ENCODE measurements around the gene ZNF618. TPM values are rescaled to one million over a fixed set of nuclear protein-coding genes. Genes with fewer than 3 reads are reported as not detected.

Gene ZNF618
- total RNA-seq, 1 experiment from 2014 or later, result not detected

DNA sequence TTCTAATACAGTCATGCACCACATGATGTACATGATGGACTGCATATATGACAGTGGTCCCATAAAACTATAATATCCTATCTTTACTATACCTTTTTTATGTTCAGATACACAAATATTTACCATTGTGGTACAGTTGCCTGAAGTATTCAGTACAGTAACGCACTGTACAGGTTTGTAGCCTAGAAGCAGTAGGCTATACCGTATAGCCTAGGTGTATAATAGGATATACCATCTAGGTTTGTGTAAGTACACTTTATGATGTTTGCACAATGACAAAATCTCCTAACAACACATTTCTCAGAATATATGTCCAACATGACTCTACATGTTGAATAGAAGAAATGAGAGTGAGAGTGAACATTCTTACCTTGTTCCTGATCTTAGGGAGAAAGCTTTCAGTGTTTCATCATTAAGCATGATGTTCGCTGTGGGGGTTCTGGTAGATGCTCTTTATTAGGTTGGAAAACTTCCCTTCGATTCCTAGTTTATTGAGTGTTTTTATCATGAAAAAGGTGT is 170.2 kb downstream of the ZNF618 start:
- Histone ChIP-seq H2AFZ (ENCODE audit: low read length) (no peak overlapping the region), H3K4me2 (ENCODE audit: low read depth, low read length, poor library complexity, severe bottlenecking) (no peak overlapping the region), H3K4me1 (ENCODE audit: low read length) (no peaks in the 10 kb centered on the region), H3K4me3 (ENCODE audit: low read length) (no peak overlapping the region), H3K27me3 (ENCODE audit: low read length) (no peaks in the 10 kb centered on the region), H3K9me3 (ENCODE audit: low read length) (no peaks in the 10 kb centered on the region), H3K36me3 (ENCODE audit: insufficient read depth, low read length) (no peaks in the 10 kb centered on the region), H3K9ac (ENCODE audit: low read length) (no peak overlapping the region), H3K27ac (ENCODE audit: low read length) (no peak overlapping the region), H3K79me2 (ENCODE audit: low read length) (no peaks in the 10 kb centered on the region), H4K20me1 (ENCODE audit: insufficient read depth, low read depth, low read length) (no peaks in the 10 kb centered on the region), H3K9me2 (replicated peaks; ENCODE audit: insufficient read depth, low read length) (no peaks in the 10 kb centered on the region)
- no peak for DNase-seq

DNA sequence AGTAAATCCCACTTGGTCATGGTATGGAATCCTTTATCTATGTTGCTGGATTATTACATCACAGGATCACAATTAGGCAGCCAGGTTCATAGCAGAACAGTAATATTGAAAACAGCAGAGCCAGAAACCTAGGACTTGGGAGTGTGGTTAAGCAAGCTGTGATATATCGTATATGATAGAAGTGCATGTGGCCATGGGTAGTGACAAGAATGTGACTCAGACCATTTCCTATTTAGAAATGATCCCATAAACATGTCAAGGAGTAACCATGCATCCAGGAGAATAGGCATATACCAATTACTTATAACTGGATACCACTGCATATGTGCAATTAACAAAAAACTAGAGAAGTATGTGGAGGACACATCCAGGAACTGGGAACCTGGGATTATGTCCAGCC is 170.8 kb downstream of the ZNF618 start:
- Histone ChIP-seq H3K4me3 (ENCODE audit: low read length) (no peak overlapping the region), H3K36me3 (ENCODE audit: insufficient read depth, low read length) (no peaks in the 10 kb centered on the region)

DNA sequence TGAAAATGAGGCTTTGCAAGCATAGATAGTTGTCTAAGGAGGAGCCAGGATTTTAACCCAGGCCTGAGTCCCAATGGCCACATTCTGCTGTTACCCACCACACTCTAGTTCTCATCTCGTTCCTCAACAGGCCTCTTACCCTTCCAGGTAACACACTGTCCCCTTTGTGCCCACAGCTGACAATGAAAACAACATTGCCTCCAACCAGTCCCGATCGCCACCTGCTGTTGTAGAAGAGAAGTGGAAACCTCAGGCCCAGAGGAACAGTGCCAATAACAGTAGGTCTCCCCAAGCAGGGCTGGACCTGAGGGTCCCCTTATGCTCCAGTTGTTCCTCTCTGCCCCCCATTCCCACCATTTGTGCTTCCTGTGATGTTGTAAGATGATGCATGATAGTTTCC is 171.6 kb downstream of the ZNF618 start:
- Histone ChIP-seq H3K4me1 (ENCODE audit: low read length) (no peaks in the 10 kb centered on the region), H3K27ac (ENCODE audit: low read length) (no peak overlapping the region), H3K9me3 (ENCODE audit: low read length) (no peaks in the 10 kb centered on the region), H3K79me2 (ENCODE audit: low read length) (no peaks in the 10 kb centered on the region), H3K27me3 (ENCODE audit: low read length) (no peaks in the 10 kb centered on the region), H3K36me3 (ENCODE audit: insufficient read depth, low read length) (no peaks in the 10 kb centered on the region), H2AFZ (ENCODE audit: low read length) (no peak overlapping the region), H4K20me1 (ENCODE audit: insufficient read depth, low read depth, low read length) (no peaks in the 10 kb centered on the region), H3K9ac (ENCODE audit: low read length) (no peak overlapping the region), H3K4me2 (ENCODE audit: low read depth, low read length, poor library complexity, severe bottlenecking) (no peak overlapping the region), H3K4me3 (ENCODE audit: low read length) (no peak overlapping the region), H3K9me2 (replicated peaks; ENCODE audit: insufficient read depth, low read length) (no peaks in the 10 kb centered on the region)
- peak; percentile 67 for DNase-seq

More for the DNA sequence above, 170.8 kb downstream of the ZNF618 start:
- Histone ChIP-seq H3K4me2 (ENCODE audit: low read depth, low read length, poor library complexity, severe bottlenecking) (no peak overlapping the region), H3K27ac (ENCODE audit: low read length) (no peak overlapping the region), H3K9ac (ENCODE audit: low read length) (no peak overlapping the region), H3K27me3 (ENCODE audit: low read length) (no peaks in the 10 kb centered on the region), H3K4me1 (ENCODE audit: low read length) (no peaks in the 10 kb centered on the region), H3K79me2 (ENCODE audit: low read length) (no peaks in the 10 kb centered on the region), H2AFZ (ENCODE audit: low read length) (no peak overlapping the region), H4K20me1 (ENCODE audit: insufficient read depth, low read depth, low read length) (no peaks in the 10 kb centered on the region), H3K9me3 (ENCODE audit: low read length) (no peaks in the 10 kb centered on the region), H3K9me2 (replicated peaks; ENCODE audit: insufficient read depth, low read length) (no peaks in the 10 kb centered on the region)
- no peak for DNase-seq

DNA sequence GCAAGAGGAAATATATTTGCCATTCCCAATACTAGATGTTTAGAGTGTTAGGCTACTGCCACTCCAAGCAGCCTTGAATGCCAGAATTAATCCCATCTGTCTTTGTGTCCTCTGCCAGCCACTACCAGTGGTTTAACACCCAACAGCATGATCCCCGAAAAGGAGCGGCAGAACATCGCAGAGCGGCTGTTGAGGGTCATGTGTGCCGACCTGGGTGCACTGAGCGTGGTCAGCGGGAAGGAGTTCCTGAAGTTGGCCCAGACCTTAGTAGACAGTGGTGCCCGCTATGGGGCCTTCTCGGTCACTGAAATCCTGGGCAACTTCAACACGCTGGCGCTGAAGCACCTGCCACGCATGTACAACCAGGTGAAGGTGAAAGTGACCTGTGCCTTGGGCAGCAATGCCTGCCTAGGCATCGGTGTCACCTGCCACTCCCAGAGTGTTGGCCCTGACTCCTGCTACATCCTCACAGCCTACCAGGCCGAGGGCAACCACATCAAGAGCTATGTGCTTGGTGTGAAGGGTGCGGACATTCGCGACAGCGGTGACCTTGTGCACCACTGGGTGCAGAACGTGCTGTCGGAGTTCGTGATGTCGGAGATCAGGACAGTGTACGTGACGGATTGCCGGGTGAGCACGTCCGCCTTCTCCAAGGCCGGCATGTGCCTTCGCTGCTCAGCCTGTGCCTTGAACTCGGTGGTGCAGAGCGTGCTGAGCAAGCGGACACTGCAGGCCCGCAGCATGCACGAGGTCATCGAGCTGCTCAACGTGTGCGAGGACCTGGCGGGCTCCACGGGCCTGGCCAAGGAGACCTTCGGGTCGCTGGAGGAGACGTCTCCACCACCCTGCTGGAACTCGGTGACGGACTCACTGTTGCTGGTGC is 172.7 kb downstream of the ZNF618 start:
- H3K27me3 ChIP-seq (ENCODE audit: low read length), result no peaks in the 10 kb centered on the region
- DNase-seq, result no peak
- no peaks in the 10 kb centered on the region for H3K79me2 ChIP-seq (ENCODE audit: low read length)
- no peak overlapping the region for H2AFZ ChIP-seq (ENCODE audit: low read length)
- no peaks in the 10 kb centered on the region for H3K36me3 ChIP-seq (ENCODE audit: insufficient read depth, low read length)
- H3K27ac ChIP-seq (ENCODE audit: low read length), result no peak overlapping the region
- no peaks in the 10 kb centered on the region for H3K4me1 ChIP-seq (ENCODE audit: low read length)
- H3K9ac ChIP-seq (ENCODE audit: low read length), result no peak overlapping the region
- H3K9me3 ChIP-seq (ENCODE audit: low read length), result no peaks in the 10 kb centered on the region
- no peak overlapping the region for H3K4me3 ChIP-seq (ENCODE audit: low read length)
- H3K9me2 ChIP-seq (replicated peaks; ENCODE audit: insufficient read depth, low read length), result no peaks in the 10 kb centered on the region
- no peak overlapping the region for H3K4me2 ChIP-seq (ENCODE audit: low read depth, low read length, poor library complexity, severe bottlenecking)
- no peaks in the 10 kb centered on the region for H4K20me1 ChIP-seq (ENCODE audit: insufficient read depth, low read depth, low read length)

DNA sequence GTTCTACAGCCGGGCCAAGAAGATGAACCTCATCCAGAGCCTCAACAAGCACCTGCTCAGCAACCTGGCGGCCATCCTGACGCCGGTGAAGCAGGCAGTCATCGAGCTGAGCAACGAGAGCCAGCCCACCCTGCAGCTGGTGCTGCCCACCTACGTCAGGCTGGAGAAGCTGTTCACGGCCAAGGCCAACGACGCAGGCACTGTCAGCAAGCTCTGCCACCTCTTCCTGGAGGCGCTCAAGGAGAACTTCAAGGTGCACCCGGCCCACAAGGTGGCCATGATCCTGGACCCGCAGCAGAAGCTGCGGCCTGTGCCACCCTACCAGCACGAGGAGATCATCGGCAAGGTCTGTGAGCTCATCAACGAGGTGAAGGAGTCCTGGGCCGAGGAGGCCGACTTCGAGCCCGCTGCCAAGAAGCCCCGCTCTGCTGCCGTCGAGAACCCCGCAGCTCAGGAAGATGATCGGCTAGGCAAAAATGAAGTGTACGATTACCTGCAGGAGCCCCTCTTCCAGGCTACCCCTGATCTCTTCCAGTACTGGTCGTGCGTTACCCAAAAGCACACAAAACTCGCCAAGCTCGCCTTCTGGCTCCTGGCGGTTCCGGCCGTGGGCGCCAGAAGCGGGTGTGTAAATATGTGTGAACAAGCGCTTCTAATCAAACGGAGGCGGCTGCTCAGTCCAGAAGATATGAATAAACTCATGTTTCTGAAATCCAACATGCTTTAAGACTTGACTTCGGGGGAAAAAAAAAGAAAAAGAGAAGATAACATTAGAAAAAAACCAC is 173.5 kb downstream of the ZNF618 start:
- no peak overlapping the region for H3K9ac ChIP-seq (ENCODE audit: low read length)
- no peak overlapping the region for H2AFZ ChIP-seq (ENCODE audit: low read length)
- H4K20me1 ChIP-seq (ENCODE audit: insufficient read depth, low read depth, low read length), result no peaks in the 10 kb centered on the region
- H3K79me2 ChIP-seq (ENCODE audit: low read length), result no peaks in the 10 kb centered on the region
- no peak for DNase-seq
- no peaks in the 10 kb centered on the region for H3K36me3 ChIP-seq (ENCODE audit: insufficient read depth, low read length)
- no peaks in the 10 kb centered on the region for H3K4me1 ChIP-seq (ENCODE audit: low read length)
- no peaks in the 10 kb centered on the region for H3K27me3 ChIP-seq (ENCODE audit: low read length)
- no peak overlapping the region for H3K4me2 ChIP-seq (ENCODE audit: low read depth, low read length, poor library complexity, severe bottlenecking)
- no peak overlapping the region for H3K27ac ChIP-seq (ENCODE audit: low read length)
- H3K9me2 ChIP-seq (replicated peaks; ENCODE audit: insufficient read depth, low read length), result no peaks in the 10 kb centered on the region
- H3K9me3 ChIP-seq (ENCODE audit: low read length), result no peaks in the 10 kb centered on the region
- H3K4me3 ChIP-seq (ENCODE audit: low read length), result no peak overlapping the region

DNA sequence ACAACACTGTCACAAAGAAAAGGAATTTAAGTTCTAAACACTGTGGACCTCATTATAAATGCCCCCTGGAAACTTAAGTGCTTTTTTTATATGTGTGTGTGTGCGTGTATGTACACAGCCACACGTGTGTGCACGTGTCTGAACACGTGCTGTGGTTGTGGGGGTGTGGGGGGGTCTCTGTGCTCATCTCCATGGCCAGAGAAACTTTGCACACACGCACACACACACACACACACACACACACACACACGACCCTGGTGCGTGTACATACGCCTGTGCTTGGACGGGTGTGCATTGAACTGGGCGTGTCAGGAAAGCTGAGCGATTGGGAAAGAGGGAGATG is 174.1 kb downstream of the ZNF618 start:
- Histone ChIP-seq H3K36me3 (ENCODE audit: insufficient read depth, low read length) (no peaks in the 10 kb centered on the region), H3K79me2 (ENCODE audit: low read length) (no peaks in the 10 kb centered on the region), H3K9me3 (ENCODE audit: low read length) (no peaks in the 10 kb centered on the region), H2AFZ (ENCODE audit: low read length) (no peak overlapping the region), H3K9ac (ENCODE audit: low read length) (no peak overlapping the region), H3K4me3 (ENCODE audit: low read length) (no peak overlapping the region), H3K4me2 (ENCODE audit: low read depth, low read length, poor library complexity, severe bottlenecking) (no peak overlapping the region), H3K27me3 (ENCODE audit: low read length) (no peaks in the 10 kb centered on the region), H3K9me2 (replicated peaks; ENCODE audit: insufficient read depth, low read length) (no peaks in the 10 kb centered on the region), H3K27ac (ENCODE audit: low read length) (no peak overlapping the region), H3K4me1 (ENCODE audit: low read length) (no peaks in the 10 kb centered on the region), H4K20me1 (ENCODE audit: insufficient read depth, low read depth, low read length) (no peaks in the 10 kb centered on the region)
- DNase-seq, result no peak

DNA sequence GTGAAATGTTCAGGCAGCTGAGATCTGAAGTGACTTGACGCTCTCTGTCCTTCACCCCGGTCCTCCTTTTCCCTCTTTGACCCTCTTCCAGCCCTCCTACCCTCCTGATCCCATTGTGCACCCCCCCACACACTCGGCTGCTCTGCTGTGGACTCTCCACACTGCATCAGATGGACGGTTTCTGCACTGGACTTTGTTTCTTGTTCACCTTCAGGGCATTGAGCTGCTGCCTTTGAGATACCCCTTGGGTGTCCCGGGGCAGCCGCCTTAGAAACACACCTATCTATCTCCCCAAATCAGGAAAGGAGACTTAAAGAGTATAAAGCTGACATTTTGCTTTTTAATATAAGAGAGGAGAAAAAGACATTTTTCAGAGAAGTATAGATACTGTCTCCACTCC is 174.5 kb downstream of the ZNF618 start:
- Histone ChIP-seq H3K4me3 (ENCODE audit: low read length) (no peak overlapping the region), H3K36me3 (ENCODE audit: insufficient read depth, low read length) (no peaks in the 10 kb centered on the region), H3K9me3 (ENCODE audit: low read length) (no peaks in the 10 kb centered on the region), H3K27me3 (ENCODE audit: low read length) (no peaks in the 10 kb centered on the region), H3K27ac (ENCODE audit: low read length) (no peak overlapping the region), H2AFZ (ENCODE audit: low read length) (no peak overlapping the region), H3K9me2 (replicated peaks; ENCODE audit: insufficient read depth, low read length) (no peaks in the 10 kb centered on the region), H3K79me2 (ENCODE audit: low read length) (no peaks in the 10 kb centered on the region), H3K4me1 (ENCODE audit: low read length) (no peaks in the 10 kb centered on the region), H3K9ac (ENCODE audit: low read length) (no peak overlapping the region), H4K20me1 (ENCODE audit: insufficient read depth, low read depth, low read length) (no peaks in the 10 kb centered on the region), H3K4me2 (ENCODE audit: low read depth, low read length, poor library complexity, severe bottlenecking) (no peak overlapping the region)
- no peak for DNase-seq

DNA sequence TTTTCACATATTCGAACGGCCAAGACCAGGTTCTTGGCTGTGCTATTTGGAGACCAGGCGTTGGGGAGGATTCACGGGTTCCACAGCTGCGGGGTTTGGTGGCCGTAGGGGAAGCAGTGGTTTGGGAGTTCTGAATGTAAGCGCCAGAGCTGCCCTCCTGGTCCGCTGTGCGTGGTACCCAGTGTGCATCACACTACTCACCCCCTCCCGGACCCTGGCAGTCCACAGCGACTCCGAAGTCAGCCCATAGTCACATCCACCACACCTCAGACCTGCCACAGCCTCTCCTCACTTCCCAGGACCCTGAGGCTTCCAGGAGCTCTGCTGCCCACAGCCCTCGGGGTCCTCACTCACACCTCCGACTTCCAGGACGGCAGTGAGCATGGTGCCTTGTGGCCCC is 175.2 kb downstream of the ZNF618 start:
- no peaks in the 10 kb centered on the region for H3K36me3 ChIP-seq (ENCODE audit: insufficient read depth, low read length)
- H3K4me2 ChIP-seq (ENCODE audit: low read depth, low read length, poor library complexity, severe bottlenecking), result no peak overlapping the region
- DNase-seq, result no peak

More for the DNA sequence above, 175.2 kb downstream of the ZNF618 start:
- Histone ChIP-seq H3K4me3 (ENCODE audit: low read length) (no peak overlapping the region), H4K20me1 (ENCODE audit: insufficient read depth, low read depth, low read length) (no peaks in the 10 kb centered on the region), H3K27ac (ENCODE audit: low read length) (no peak overlapping the region), H3K4me1 (ENCODE audit: low read length) (no peaks in the 10 kb centered on the region), H2AFZ (ENCODE audit: low read length) (no peak overlapping the region), H3K9me2 (replicated peaks; ENCODE audit: insufficient read depth, low read length) (no peaks in the 10 kb centered on the region), H3K79me2 (ENCODE audit: low read length) (no peaks in the 10 kb centered on the region), H3K9me3 (ENCODE audit: low read length) (no peaks in the 10 kb centered on the region), H3K9ac (ENCODE audit: low read length) (no peak overlapping the region), H3K27me3 (ENCODE audit: low read length) (no peaks in the 10 kb centered on the region)

Measured in Karpas-422 (cell line).